GM19239 (cell line): ENCODE results near the gene MRC1.
"Not testable (repeated sequence)": the region's sequence is repeated elsewhere in the genome, so short reads cannot be mapped to it uniquely, and the experiment has no call there.

Source experiments
- DNase-seq: peaks from one replicate; pipeline ENCODE4 v3.0.0; 2011; ENCODE audit warnings: low spot score; ENCODE audit not compliant: insufficient read length
- FAIRE-seq: peaks from 2 replicates; lab custom pipeline; 2011; peaks lifted over from hg19 to GRCh38; lab: Jason Lieb, UNC

Gene MRC1

DNA sequence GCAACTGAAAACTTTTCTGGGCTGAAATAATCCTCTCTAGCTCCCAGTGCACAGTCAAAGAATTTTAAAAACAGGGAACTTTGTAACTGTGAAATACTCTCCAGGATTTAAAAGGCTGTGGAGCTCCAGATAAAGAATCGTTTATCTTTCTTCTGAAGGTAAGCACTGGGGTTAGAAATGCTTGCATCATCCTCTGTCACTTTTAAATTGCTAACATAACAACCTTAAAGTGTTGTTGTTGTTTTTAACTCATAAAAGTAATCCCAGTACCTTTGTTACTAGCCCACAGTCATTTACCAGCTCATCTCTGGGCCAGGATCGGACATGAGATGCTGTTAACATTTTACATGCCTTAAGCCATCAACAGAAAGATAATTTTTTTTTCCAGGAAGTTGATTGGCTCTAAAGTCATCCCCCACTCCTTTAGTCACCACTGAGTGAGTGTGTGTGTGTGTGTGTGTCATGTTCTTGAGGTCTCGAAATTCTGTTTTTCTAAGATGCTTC is 142.8 kb downstream of the MRC1 start, which contains the start of gene SLC39A12:
SLC39A12 (plus strand) TSS at position 51 of the 504 bp plus-strand sequence. CDS start 1,359 bp downstream, outside the sequence.
- FAIRE-seq (no peak), DNase-seq (no peak)

DNA sequence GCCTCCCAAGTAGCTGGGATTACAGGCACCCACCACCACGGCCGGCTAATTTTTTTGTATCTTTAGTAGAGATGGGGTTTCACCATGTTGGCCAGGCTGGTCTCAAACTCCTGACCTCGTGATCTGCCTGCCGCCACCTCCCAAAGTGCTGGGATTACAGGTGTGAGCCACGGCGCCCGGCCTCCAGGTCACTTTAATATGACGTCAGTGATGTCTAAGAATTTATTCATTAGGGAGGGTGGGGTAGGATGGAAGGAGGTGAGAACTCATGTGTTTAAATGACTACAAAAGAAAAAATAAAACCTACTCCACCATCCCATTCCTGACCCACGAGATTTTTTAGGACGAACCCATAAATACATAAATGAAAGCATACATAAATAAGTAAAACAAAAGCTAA is 145.2 kb downstream of the MRC1 start:
- not testable (repeated sequence) for DNase-seq, FAIRE-seq

DNA sequence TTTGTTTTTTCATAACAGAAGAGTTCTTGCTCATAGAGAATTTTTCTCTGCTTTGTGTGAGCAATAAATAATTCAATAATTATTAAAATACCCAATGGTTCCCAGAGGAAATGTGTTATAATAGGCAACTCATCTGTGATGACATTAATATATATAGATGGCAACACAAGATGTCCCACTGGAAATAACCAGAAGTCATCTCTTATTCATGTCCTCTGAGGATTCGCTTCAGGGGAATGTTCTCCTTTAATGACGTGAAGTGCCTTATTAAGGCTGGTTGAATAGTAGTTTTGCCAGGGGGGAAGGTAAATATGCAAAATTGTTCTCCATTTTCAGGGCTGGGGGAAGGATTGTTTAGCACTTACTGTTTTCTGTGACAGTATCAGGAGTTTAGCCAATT is 145.7 kb downstream of the MRC1 start:
- DNase-seq = no peak

DNA sequence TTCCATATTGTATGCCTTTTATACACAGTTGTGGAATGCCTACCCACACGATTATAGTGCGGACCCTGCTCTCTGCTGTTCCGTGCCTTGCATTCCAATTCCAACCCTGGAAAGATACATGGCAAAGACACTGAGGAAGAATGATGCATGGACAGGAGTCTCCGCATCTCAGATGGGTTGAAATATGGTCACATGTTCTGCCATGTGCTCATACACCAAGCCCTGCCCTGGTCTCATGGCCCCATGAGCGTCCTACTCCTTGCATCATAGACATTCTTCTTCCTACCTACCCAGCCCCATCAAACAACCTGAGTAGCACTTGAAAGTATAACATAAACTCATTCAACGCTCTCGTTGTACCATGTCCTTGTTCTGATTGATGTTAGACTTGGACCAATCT is 148.9 kb downstream of the MRC1 start:
- DNase-seq = no peak
- FAIRE-seq = no peak

More for the DNA sequence above, 145.7 kb downstream of the MRC1 start:
- no peak for FAIRE-seq

DNA sequence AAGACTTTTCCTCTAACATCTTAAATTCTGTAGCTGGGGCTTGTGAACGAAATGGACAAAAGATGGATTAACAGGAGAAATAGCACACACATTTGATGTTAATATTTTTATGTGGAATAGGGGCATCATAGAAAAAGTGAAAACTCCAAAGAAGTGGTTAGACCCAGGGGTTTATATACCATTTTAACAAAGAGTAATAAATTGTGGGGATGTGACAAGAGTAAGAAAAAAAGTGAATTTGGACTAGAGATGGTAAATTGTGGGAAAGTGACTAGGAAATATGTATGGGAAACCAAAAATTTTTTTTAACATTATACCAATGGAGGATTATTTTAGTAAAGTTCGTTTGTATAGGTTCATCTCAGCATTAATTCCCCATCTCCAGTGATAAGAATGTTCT is 150.7 kb downstream of the MRC1 start:
- DNase-seq (no peak), FAIRE-seq (no peak)
